ENCODE measurements around the gene LINS1. TPM values are rescaled to one million over a fixed set of nuclear protein-coding genes. Genes with fewer than 3 reads are reported as not detected.
A peak's percentile ranks its signal among the peaks of the same experiment; 100 is the strongest.

Gene LINS1, protein sequence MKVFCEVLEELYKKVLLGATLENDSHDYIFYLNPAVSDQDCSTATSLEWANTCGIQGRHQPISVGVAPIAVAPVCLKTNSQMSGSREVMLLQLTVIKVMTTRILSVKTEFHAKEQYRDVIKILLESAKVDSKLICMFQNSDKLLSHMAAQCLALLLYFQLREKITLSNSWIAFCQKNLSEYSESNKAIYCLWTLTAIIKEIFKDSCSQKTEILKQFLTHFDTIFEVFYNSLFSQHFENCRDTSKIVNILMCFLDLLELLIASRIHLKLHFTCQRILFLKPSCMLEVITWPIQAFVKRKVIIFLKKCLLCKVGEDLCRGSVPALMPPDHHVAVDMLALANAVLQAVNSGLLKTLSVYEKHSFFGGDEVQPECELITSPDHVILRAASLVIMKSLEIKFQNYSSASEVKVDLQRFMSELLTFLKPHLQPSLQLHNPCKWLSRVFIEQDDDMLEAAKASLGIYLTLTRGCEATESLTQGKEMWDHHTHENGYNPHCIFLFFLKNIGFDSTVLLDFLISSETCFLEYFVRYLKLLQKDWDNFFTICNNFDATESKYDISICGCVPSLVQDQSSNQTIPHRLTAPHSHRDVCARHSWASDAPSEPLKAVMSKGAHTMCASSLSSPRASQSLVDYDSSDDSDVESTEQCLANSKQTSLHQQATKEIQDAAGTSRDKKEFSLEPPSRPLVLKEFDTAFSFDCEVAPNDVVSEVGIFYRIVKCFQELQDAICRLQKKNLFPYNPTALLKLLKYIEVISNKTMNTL
- 5.5 and 8.0 TPM in 2 replicates for total RNA-seq

DNA sequence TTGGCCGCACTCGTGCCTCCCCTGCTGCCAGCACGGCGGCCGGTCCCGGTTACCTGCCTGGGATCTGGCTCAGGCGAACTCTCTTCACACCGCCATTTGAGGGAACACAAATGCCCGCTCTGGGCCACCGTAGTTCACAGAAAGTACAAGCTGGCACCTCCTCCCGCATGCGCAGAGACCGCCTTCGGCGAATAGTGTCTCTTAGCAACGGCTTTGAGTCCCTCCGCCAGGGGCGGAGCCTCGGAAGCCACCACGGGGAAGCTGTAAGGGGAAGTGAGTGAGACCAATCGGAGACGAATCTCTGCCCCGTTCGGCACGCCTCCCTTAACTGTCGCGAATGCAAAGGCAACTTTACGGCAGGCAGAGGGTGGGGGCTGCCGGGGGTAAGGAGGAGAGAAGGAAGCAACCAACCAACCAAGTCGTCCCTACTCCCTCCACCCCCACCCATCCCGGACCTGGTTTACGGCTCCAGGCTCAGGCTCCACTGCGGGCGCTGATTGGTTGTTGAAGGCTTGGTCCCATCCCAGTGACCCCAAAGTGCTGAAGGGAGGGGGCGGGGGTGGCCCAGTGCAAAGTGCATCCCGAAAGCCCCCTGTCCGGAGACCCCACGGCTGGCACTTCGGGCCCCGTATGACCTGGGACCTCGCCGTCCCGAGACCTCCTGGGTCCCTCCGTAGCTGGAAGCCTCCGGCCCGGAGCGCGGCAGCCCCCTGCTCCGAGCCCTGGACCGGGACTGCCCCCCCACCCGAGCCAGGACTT lies at the start of gene LINS1, which contains the start of gene ASB7:
TSS of gene LINS1 (minus strand) at position 121 of the 759 bp plus-strand sequence. CDS start 21,342 bp downstream, outside the sequence.
TSS of gene ASB7 (plus strand) at position 526 of the 759 bp plus-strand sequence. CDS start 9,628 bp downstream, outside the sequence.
- DNase-seq (ENCODE audit: low read depth in 2 of 2) = peak; percentile 100

DNA sequence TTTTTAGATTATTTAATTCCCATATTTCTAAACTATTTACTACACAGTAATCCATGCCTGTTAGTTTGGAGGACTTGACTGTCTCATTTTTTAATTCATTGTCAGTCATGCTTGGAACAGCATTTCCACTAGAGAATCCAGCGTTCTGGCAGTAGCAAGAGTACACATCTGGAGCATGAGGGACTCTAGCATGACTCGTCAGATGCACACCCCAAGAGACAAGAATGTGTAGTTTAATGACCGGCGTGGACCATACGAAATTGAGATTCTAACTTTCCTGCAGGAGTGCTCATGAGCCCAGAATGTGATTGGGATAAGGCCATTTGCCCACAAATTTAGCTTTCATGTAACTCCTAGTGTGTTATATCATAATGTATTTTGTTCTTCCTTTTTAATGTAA lies 49.3 kb upstream of the LINS1 start:
- no peak for DNase-seq (ENCODE audit: low read depth in 2 of 2)

GRCh38 chr15:100650685-100651084 lies 48.7 kb upstream of the LINS1 start:
- no peak for DNase-seq (ENCODE audit: low read depth in 2 of 2)

GRCh38 chr15:100648951-100649350 lies 47.0 kb upstream of the LINS1 start:
- DNase-seq (ENCODE audit: low read depth in 2 of 2) = no peak

DNA sequence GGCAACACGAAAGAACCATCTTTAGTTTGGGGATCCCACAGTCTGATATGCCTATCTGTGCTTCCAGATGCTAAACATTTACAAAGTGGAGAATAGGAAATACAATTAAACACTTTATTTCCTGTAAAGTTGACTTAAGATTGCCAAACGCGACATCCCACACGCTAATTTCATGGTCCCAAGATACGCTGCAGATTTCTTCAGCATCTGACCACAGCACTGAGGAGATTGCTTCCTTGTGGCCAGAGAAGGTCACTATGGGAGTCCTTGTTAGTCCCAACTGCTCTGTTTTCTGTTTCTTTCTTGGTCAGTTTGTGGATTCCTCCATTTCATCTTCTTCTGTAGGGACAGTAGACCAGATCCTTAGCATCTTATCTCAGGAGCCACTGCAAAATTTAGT lies 43.7 kb upstream of the LINS1 start:
- DNase-seq (ENCODE audit: low read depth in 2 of 2) = no peak

DNA sequence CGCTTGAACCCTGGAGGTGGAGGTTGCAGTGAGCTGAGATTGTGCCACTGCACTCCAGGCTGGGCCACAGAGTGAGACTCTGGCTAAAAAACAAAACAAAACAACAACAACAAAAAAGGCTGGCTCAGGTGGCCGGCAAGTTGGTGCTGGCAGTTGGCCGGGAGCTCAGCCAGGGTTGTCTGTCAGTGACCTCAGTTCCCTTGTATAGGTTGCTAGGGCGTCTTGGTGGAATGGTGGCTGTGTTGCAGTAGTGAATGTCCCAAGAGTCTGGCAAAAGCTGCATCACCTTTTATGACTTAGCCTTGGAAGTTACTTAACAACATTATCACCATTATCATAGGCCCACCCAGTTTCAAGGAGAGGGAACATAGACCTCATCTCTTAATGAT lies 41.0 kb upstream of the LINS1 start:
- no peak for DNase-seq (ENCODE audit: low read depth in 2 of 2)

- DNase-seq (ENCODE audit: low read depth in 2 of 2) = no peak
These were observed 40.4 kb upstream of the LINS1 start for GRCh38 chr15:100642213-100642949.

DNA sequence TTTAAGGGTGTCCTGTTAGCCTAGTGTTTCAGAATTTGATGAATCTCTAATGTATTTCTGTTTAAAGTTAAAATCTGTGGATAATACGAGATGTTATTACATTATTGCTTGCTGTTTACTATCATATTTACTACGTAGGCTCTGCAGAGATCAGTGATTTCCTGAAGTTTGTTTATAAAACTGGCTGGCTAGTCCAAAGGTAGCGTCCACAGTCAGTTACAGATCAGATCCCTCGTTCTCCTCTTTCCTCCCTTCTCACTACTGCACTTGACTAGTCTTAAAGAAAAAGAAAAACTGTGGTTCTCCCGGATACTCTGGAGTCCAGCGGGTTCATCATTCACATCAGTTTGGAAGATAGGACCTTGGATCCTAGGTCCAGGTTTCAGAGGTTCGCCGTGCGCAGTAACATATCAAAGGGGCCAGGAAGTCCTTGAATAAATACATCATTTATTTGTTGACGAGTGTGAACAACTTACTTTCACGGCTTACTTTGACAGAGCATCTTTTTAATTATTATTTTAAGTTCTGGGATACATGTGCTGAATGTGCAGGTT lies 36.3 kb upstream of the LINS1 start:
- DNase-seq (ENCODE audit: low read depth in 2 of 2) = no peak

DNA sequence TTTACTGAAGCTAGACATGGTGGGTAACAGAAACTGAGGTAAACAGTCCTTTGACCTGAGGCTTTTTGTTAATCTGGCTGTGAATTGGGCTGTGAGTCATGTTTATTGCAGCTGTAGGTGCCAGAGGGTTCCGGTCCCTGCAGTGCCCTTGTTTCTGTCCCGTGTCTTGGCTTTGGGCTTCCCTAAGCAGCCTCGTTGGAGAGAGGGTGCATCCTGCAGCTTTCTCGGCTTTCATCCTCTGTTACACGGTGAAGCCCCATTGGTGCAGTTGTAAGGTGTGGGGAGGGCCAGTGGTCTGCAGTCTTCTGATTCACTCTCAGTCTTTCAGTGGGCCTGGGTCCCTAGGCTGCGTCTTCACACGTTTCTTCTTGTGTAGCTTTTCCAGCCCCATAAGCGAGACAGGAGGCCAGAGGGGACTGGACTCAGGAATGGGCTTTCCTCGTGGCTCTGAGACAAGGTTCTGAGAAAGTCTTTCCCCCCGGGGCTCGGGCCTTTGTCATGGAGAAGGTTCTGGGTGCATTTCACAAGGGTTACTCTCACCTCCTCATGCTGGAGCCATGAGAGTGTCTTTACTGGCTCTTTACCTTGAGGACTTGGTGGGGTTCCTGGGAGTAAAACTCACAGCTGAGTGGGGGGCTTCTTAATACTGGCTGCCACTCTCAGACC lies 33.6 kb upstream of the LINS1 start:
- peak in 1 of 2 donors; percentile 44 for DNase-seq (ENCODE audit: low read depth in 2 of 2)

DNA sequence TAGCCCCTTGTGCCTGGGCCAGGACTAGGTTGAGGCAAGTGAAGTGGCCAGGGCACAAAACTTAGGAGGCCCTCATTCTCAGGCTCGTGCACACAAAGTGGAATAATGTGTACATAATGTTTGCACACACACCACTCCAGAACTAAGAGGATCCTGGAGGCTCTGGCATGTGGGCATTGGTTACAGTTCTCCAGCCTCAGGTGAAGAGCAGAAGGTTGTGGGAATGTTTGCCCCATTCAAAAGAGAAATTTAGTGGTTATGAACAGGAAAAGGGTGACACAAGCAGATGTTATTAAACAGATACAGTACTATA lies 31.7 kb upstream of the LINS1 start:
- DNase-seq (ENCODE audit: low read depth in 2 of 2) = no peak

DNA sequence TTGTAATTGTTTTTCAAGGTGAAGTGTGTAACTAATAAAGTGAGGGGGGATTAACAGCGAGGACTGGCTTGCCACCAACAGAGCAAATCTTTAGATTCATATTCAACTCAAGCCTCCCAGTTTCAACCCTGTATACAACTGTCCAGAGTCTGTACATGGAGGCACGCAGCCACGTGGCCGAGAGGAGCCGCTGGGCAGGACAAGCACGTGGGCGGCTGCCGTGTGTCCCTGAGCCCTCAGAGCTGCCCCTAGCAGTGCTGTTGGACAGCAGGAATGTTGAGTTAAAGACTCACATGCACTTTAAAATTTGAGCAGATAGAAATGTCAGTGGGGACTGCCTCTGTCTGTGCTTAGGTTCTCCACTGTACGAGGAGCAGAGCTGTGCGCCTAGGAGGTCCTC lies 29.8 kb upstream of the LINS1 start:
- no peak for DNase-seq (ENCODE audit: low read depth in 2 of 2)

- DNase-seq (ENCODE audit: low read depth in 2 of 2) = no peak
These were observed 26.8 kb upstream of the LINS1 start for GRCh38 chr15:100628746-100629145.

DNA sequence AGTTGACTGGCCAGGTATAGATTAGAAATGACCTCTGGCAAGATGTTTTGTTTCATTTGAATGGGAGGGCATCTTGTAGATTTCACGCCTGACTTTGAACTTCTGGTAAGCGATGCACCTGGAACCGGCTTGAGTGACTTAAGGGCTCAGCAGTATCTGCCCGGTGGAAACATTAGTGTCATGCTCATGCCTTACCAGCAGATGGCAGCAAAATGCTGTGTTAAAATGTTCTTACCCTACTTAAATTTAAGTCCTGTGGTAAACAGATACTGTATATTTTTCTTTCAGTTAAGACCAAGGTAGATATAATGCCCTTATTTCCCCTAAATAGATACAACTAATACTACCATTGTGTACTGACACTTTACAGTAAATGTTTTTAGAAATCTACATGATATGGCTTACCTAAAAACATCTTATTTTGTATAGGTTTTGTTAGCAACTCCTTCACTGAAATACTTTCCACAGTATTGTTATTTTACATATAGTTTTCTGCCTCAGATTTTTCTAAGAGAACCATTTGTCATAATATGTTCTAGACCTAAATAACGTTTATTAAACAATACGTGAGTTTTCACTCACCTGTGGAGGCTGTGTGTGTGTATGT lies 25.9 kb upstream of the LINS1 start:
- DNase-seq (ENCODE audit: low read depth in 2 of 2) = peak; percentile 75 to 82

DNA sequence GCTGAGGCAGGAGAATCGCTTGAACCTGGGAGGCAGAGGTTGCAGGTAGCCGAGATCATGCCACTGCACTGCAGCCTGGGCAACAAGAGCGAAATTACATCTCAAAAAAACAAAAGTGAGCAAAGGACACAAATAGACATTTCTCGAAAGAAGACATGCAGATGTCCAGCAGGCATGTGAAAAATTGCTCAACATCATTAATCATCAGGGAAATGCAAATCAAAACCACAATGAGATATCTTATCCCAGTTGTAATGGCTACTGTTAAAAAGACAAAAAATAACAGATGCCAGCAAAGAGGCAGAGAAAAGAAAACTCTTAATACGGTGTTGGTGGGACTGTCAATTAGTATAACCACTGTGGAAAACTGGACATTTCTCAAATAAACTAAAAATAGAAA lies 21.3 kb upstream of the LINS1 start:
- no peak for DNase-seq (ENCODE audit: low read depth in 2 of 2)

- no peak for DNase-seq (ENCODE audit: low read depth in 2 of 2)
These were observed 14.7 kb upstream of the LINS1 start for GRCh38 chr15:100616700-100617099.

DNA sequence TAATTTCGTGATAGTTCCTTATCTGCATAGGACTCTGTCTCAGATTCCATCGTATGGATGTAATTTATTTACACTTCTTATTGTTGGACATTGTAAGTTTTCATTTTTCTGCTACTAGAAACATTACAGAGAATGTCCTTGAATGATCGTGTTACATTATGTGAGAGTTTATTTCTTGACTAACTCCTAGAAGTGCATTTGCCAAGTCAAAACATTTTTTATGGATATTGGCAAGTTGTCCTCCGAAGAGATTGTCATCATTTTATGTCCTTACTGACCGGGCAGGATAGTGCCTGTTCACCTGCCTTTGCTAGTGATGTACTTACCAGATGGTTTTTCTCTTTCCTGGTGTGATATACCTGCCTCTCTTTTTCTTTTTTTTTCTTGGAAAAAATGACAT lies 13.8 kb upstream of the LINS1 start:
- DNase-seq (ENCODE audit: low read depth in 2 of 2) = no peak

DNA sequence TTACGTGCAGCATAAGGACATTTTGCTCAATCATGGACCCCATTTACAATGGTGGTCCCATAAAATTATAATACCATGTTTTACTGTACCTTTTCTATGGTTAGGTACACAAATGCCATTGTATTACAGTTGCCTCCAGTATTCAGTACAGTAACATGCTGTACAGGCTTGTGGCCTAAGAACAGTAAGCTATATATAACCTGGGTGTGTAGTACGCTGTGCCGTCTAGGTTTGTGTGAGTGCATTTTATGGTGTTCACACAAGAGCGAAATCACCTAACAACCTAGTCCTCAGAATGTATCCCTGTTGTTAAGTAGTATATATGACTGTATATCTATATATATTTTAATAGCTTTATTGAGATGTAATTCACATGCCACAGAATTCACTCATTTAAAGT lies 12.9 kb upstream of the LINS1 start:
- no peak for DNase-seq (ENCODE audit: low read depth in 2 of 2)

DNA sequence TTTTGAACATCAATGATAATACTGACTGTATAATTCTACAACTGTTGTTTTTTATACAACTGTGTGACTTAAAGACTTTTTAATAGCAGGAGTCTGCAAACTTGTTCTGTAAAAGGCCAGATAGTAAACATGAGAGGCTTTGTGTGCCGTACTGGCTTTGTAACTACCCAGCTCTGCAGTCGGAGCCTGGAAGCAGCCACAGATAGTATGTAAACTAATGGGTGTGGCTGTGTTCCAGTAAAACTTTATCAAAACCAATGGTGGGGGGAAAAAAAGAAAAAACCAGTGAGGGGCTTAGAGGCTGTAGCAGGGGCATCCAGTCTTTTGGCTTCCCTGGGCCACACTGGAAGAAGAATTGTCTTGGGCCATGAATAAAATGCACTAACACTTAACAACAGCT lies 12.4 kb upstream of the LINS1 start:
- DNase-seq (ENCODE audit: low read depth in 2 of 2) = no peak

- DNase-seq (ENCODE audit: low read depth in 2 of 2) = no peak
These were observed 11.2 kb upstream of the LINS1 start for GRCh38 chr15:100613208-100613607.

DNA sequence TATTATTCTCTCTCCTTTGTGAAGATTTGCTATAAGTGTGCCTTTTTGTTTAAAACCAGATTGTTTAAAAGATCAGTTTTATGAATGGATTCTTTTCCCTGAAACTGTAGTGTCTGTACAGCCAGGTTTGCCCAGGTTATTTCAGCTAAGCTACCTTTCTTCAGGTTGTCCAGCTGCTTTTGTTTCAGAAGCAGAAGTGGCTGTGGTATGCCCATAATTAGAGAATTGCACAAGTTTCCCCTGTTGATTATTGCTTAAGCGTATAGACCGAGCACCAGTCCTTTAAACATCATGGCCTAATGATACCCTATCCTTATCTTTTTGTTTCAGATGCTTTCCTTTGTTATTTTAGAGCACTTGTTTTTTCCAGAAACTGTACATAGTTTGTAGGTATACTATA lies 10.6 kb upstream of the LINS1 start:
- DNase-seq (ENCODE audit: low read depth in 2 of 2) = no peak

Measured in dermis microvascular lymphatic vessel endothelial cell (primary cell).